ENCODE results near the gene IL22RA2.

GRCh38 chr6:137182654-137183073, 9.2 kb upstream of the IL22RA2 start:
- TF ChIP-seq CTCF (conservative IDR thresholded peaks at IDR 0.05; ENCODE audit: low read depth, low read length) (no peak), EZH2 (IDR thresholded peaks at IDR 0.05; ENCODE audit: borderline replicate concordance, low read depth, low read length, poor library complexity, severe bottlenecking) (no peak)
